ENCODE results near the gene HNRNPDL. TPM values are rescaled to one million over a fixed set of nuclear protein-coding genes. Genes with fewer than 3 reads are reported as not detected.
"Not testable (repeated sequence)": the region's sequence is repeated elsewhere in the genome, so short reads cannot be mapped to it uniquely, and the experiment has no call there.

The HNRNPDL gene
- total RNA-seq, 1 donor from 2014 or later, result 111 TPM

DNA sequence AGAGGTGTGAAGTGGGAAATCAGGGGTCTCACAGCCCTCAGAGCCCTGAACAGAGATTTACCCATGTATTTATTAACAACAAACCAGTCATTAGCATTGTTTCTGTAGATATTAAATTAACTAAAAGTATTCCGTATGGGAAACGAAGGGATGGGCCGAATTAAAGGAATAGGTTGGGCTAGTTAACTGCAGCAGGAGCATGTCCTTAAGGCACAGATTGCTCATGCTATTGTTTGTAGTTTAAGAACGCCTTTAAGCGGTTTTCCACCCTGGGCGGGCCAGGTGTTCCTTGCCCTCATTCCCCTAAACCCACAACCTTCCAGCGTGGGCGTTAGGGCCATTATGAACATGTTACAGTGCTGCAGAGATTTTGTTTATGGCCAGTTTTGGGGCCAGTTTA, 44.0 kb downstream of the HNRNPDL start:
- not testable (repeated sequence) for ATAC-seq

DNA sequence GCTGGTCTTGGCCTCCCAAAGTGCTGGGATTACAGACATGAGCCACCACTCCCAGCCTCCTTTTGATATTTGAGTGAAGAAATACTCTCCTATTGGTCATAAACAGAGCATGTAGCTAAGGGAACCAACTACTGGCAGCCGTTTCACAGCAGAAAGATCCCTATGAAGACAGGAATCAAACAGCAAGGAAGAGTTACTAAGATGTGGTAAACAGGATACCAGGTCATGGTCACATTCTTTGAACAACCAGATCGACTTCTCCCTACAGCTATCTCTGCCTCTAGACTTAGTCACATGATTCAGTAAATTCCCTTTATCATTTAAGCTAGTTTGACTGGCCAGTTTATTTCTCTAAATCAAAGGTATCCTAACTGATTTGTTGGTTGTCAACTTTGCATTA, 47.5 kb downstream of the HNRNPDL start:
- no peak for ATAC-seq

DNA sequence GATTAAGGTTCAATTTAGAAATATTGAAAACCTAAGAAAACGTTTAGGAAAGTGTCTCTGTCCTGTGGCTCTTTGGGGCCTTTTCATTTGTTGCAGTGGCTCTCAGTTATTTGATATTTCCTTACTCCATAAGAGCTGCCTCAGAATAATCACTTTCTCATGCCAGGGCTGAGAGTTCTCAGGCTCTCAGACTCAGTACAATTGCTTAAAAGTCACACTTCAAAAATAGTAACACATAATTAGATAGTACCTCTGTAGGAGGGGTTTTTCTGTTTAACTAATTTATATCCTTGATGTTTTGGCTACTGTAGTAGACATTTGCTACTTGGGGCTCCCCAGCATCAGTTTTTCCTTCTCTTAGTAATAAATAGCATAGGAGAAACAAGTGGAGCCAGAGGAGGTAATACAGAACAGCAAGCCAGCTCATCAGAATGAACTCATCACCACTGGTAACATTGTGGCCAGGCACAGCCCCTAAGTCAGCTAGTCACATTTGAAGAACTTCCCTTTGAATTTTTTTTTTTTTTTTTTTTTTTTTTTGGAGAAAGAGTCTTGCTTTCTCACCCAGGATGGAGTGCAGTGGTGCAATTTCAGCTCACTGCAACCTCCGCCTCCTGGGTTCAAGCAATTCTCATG, 48.5 kb downstream of the HNRNPDL start:
- no peak for ATAC-seq

DNA sequence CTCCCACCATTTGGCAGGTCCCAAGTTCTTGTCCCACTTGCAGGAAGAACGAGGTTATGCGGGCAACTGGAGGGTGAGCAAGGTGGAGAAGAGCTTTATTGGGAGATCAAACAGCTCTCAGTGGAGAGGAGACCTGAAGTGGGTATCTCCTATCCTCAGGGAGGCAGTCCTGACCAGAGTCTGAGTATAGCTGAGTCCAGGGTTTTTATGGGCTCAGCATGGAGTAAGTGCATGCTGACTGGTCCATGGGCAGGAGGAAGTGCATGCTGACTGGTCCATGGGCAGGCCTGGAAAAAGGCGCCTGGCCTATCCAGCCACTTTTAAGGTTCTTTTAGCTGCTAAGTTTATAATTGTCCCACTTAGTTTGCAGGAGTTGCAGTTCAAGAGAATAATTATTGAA, 49.0 kb downstream of the HNRNPDL start:
- ATAC-seq, result no peak

DNA sequence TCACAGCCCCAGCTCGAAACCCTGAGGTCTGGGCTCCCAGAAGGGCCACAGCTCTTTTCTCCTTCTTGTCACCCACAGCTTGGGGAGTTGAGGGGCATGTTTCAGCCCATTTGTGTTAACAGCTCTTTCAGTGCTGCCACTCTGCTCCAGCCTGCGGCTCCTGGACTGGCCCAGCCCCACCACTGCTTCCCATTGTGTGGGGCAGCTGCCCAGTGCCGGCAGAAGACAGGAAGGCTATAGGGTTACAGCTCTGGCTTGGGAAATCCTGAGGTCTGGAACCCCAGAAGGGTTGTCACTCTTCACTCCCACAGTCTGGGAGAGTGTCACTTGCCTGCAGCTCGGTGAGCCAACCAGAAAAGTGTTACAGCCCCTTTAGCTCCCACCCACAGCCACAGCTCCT, 49.4 kb downstream of the HNRNPDL start:
- ATAC-seq, result no peak

DNA sequence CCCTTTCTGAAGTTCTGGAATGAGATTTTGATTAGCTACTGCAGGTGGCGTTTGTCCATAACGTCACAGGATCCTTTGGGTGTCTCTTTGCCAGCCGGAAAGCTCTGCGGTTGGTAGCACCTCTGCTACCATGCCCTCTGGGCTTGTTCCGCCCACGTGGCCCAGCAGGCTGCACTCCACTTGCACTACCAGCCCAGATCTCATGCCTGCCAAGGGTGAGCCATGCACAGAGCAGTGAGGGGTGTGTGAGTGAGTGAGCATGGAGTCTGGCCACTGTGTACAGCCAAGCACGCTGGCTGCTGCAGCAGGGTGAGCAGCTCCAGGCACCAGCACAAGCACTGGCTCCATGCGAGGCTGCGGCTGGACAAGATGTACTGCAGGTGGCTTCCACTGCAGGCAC, 49.9 kb downstream of the HNRNPDL start:
- peak; percentile 100 for ATAC-seq

DNA sequence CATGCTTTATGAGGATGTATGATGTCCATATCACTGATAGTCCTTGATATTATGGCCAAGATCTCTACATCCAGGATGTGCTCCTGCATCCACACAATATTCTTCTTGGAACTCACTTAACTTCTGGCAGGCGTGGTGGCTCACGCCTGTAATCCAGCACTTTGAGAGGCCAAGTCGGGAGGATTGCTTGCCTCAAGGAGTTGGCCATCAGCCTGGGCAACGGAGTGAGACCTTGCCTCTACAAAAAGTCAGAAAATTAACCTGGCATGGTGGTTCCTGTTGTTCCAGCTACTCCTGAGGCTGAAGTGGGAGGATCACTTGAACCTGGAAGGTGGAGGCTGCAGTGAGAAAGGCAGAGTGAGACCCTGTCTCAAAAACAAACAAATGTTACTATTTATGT, 54.2 kb downstream of the HNRNPDL start:
- no peak for ATAC-seq

DNA sequence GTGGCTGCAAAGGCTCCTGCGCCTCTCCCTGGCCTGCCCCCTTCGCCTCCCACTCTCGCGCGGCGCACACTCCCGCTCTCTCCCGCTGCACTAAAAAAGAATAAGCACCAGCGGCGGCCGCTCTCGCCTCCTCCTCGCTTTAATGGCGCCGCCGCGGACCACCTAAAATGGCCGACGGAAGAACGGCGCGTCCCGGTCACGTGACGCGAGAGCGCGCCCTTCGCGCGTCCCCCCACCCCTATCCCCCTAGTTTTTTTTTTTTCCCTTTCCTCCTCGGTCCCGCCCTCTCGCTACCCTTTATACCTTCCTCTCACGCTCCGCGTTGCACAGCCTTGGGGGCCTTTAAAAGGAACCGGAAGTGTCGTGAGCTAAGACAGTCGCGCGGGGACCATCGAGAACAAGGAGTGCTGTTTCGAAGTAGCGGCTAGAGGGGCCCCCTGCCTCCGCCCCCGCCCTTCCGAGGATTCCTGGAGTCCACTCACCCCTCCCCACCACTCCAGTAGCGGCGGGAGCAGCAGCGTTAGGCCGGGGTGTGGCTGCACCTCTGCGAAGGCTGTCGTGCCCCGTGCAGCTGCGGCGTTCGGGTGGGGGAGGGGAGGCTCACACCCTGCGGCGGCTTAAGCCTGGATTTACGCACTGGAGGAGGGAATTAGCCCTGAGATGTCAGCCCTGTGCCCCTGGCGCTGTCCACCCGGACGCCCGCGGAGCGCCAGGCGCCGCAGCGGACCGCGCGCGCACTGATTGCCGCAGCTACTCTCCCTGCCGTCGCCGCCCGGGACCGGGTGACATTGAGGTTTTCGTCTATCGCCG, 56.2 kb downstream of the HNRNPDL start, which contains the start of gene HNRNPD:
HNRNPD (minus strand) TSS at position 176 of the 810 bp plus-strand sequence. CDS start 313 bp downstream, outside the sequence.
- peak; percentile 95 for ATAC-seq

DNA sequence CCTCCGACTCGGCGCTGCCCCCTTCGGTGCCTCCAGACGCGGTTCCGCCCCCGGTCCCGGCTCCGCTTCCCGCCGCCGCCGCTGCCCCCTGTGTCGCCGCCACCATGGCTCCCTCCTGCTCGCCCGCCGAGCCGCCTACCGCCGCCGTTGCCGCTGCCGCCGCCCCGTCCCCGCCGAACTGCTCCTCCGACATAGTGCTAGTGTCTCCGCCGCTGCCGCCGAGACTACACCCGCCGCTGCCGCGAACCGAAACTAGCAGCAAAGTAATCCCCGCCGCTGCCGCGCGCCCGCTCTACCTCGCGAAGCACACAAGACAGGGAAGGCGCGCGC, 56.8 kb downstream of the HNRNPDL start:
- no peak for ATAC-seq

Other genes starting within 250 kb of the HNRNPDL start
- gene HNRNPD, start 56.5 kb downstream of the HNRNPDL start, total RNA-seq, result 122 TPM
- 22.4 TPM for gene ENOPH1, start 128 bp upstream of the HNRNPDL start, total RNA-seq
- 0.80 TPM for gene TMEM150C, start 131.5 kb upstream of the HNRNPDL start, total RNA-seq